ENCODE results near the gene NDC80.
"Not testable (repeated sequence)": the region's sequence is repeated elsewhere in the genome, so short reads cannot be mapped to it uniquely, and the experiment has no call there.

The NDC80 gene

DNA sequence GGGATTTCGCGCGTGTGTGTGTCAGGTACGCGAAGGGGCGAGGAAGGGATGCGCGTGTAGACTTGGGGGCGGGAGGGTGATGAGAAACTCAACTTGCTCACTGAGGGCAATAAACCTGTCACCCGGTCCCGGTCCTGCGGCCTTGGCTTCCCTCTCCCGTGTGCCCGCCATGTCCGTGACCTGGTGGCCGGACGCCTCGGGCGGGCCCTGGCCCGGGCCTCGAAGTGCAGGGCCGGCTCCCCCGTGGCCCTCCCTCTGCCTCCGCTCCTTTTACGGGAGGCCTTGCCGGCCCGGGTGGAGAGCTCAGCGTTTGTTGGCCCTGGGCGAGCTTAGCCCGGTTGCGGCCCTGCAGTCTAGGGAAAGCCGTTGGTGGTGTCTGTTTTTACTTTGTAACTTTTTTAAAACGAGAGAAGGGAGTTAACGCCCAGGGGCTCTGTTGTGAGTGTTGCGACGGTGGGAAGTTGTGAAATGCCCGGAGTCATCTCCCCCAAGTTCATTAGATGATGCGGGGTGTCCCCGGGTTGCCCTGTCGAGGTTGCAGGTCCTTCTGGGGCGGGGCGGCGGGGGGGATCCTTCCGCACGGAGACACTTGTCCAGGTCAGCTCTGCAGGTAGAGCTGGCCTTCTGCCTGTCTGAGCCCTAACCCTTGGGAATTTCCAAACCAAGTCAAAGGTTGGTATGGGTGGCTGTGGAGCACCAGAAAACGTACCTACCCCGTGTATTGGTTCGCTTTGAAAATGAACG, 85.1 kb downstream of the NDC80 start:
- Histone ChIP-seq H3K9me3 (replicated peaks; ENCODE audit: insufficient read depth, low read length) (no peaks in the 10 kb centered on the region), H3K9me2 (replicated peaks; ENCODE audit: insufficient read depth, low read length) (no peaks in the 10 kb centered on the region), H4K20me1 (ENCODE audit: insufficient read depth, low read length) (peaks cover 12% of the 10 kb centered on the region; the same call in 1 of the 2 replicates), H3K27me3 (replicated peaks; ENCODE audit: insufficient read depth, low read length) (no peaks in the 10 kb centered on the region), H3K9ac (ENCODE audit: low read length) (peak overlapping the region; percentile 91), H3K4me2 (ENCODE audit: low read depth, low read length) (peak overlapping the region; percentile 77), H3F3A (ENCODE audit: insufficient read depth, low read length) (peaks cover 10% of the 10 kb centered on the region), H3K4me1 (ENCODE audit: low read length) (peaks cover 11% of the 10 kb centered on the region; the same call in 1 of the 2 replicates), H3K27ac (ENCODE audit: low read length) (peak overlapping the region; percentile 88), H3K36me3 (replicated peaks; ENCODE audit: insufficient read depth, low read length) (no peaks in the 10 kb centered on the region; the same call in 1 of the 2 replicates), H3K79me2 (ENCODE audit: low read length) (peaks cover 56% of the 10 kb centered on the region), H2AFZ (ENCODE audit: low read length) (peak overlapping the region; percentile 50), H3K4me3 (ENCODE audit: low read length) (peak overlapping the region; percentile 86)
- TF ChIP-seq EZH2 (optimal IDR thresholded peaks at IDR 0.05; ENCODE audit: low read depth, low read length) (no peak), EZH2phosphoT487 (IDR thresholded peaks at IDR 0.05; ENCODE audit: low read length) (no peak)
- TF ChIP-seq, protein P1, sequence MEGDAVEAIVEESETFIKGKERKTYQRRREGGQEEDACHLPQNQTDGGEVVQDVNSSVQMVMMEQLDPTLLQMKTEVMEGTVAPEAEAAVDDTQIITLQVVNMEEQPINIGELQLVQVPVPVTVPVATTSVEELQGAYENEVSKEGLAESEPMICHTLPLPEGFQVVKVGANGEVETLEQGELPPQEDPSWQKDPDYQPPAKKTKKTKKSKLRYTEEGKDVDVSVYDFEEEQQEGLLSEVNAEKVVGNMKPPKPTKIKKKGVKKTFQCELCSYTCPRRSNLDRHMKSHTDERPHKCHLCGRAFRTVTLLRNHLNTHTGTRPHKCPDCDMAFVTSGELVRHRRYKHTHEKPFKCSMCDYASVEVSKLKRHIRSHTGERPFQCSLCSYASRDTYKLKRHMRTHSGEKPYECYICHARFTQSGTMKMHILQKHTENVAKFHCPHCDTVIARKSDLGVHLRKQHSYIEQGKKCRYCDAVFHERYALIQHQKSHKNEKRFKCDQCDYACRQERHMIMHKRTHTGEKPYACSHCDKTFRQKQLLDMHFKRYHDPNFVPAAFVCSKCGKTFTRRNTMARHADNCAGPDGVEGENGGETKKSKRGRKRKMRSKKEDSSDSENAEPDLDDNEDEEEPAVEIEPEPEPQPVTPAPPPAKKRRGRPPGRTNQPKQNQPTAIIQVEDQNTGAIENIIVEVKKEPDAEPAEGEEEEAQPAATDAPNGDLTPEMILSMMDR (IDR thresholded peaks at IDR 0.05; ENCODE audit: low read length) = no peak
- peak; percentile 45 for DNase-seq

DNA sequence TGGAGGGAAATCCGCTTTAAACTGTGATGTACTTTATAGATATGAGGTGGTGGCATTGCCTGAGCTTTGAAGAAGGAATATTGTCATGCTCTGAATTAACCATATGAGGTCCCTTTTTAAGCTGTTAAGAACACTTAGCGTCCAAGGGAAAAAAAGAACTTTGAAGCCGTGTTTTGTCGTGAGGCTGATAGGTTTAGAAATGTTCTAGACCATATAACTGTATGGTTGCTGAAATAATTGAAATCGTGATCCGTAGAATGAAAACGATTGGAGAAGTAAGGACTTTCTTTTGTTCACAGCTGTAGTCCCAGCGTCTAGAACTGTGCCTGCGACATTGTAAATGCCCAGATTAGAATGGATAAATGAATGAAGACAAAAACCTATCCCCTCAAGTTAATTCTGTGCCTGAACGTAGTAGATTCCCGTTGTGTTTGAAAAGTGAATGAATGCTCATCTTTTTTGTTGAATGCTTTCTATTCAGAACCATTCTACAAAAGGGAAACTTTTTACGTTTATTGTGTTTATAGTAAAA, 85.7 kb downstream of the NDC80 start:
- H2AFZ ChIP-seq (ENCODE audit: low read length) = no peak overlapping the region
- peaks cover 15% of the 10 kb centered on the region; the same call in 1 of the 2 replicates for H4K20me1 ChIP-seq (ENCODE audit: insufficient read depth, low read length)
- H3K27me3 ChIP-seq (replicated peaks; ENCODE audit: insufficient read depth, low read length) = no peaks in the 10 kb centered on the region
- TF ChIP-seq EZH2phosphoT487 (IDR thresholded peaks at IDR 0.05; ENCODE audit: low read length) = no peak
- TF ChIP-seq EZH2 (optimal IDR thresholded peaks at IDR 0.05; ENCODE audit: low read depth, low read length) = no peak
- TF ChIP-seq, protein P1 (IDR thresholded peaks at IDR 0.05; ENCODE audit: low read length) = no peak
- H3K4me3 ChIP-seq (ENCODE audit: low read length) = peak overlapping the region; percentile 86
- DNase-seq = peak; percentile 27
- H3K4me1 ChIP-seq (ENCODE audit: low read length) = peaks cover 11% of the 10 kb centered on the region; the same call in 1 of the 2 replicates
- peak overlapping the region; percentile 91 for H3K9ac ChIP-seq (ENCODE audit: low read length)
- peaks cover 60% of the 10 kb centered on the region for H3K79me2 ChIP-seq (ENCODE audit: low read length)
- H3K4me2 ChIP-seq (ENCODE audit: low read depth, low read length) = peak overlapping the region; percentile 77
- no peaks in the 10 kb centered on the region; the same call in 1 of the 2 replicates for H3K36me3 ChIP-seq (replicated peaks; ENCODE audit: insufficient read depth, low read length)
- no peaks in the 10 kb centered on the region for H3K9me3 ChIP-seq (replicated peaks; ENCODE audit: insufficient read depth, low read length)
- peaks cover 10% of the 10 kb centered on the region for H3F3A ChIP-seq (ENCODE audit: insufficient read depth, low read length)
- H3K9me2 ChIP-seq (replicated peaks; ENCODE audit: insufficient read depth, low read length) = no peaks in the 10 kb centered on the region
- peak overlapping the region; percentile 88; the same call in 1 of the 2 replicates for H3K27ac ChIP-seq (ENCODE audit: low read length)

DNA sequence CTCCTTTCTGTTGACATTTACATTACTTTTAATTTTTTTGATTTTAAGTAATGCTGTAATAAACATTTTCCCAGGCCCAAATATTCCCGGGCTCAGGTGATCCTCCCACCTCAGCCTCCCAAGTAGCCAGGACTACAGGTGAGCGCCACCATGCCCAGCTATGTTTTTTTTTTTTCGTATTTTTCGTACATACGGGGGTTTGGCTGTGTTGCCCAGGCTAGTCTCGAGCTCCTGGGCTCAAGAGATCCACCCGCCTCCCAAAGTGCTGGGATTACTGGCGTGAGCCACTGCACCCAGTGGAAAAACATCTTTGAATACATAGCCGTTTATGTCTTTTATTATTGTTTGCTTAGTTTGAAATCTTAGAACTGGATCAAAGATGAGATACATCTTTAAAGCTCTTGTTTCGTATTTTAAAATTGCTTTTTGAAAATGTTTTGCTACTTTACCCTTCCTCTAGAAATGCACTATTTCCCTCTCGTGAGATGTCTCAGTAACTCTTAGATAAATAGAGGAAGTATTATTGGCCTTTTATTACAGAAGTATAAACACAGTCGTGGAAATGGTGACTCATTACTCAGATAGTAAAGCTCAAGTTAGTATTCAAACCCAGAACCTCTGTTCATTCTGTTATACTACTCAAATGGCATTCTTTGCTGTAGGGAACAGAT, 86.6 kb downstream of the NDC80 start:
- peaks cover 68% of the 10 kb centered on the region for H3K79me2 ChIP-seq (ENCODE audit: low read length)
- peaks cover 11% of the 10 kb centered on the region; the same call in 1 of the 2 replicates for H3K4me1 ChIP-seq (ENCODE audit: low read length)
- H4K20me1 ChIP-seq (ENCODE audit: insufficient read depth, low read length) = peaks cover 19% of the 10 kb centered on the region; the same call in 1 of the 2 replicates
- H3K27me3 ChIP-seq (replicated peaks; ENCODE audit: insufficient read depth, low read length) = no peaks in the 10 kb centered on the region
- H3K36me3 ChIP-seq (replicated peaks; ENCODE audit: insufficient read depth, low read length) = no peaks in the 10 kb centered on the region; the same call in 1 of the 2 replicates
- H3F3A ChIP-seq (ENCODE audit: insufficient read depth, low read length) = peaks cover 10% of the 10 kb centered on the region
- H3K4me2 ChIP-seq (ENCODE audit: low read depth, low read length) = peak overlapping the region; percentile 77
- no peaks in the 10 kb centered on the region for H3K9me2 ChIP-seq (replicated peaks; ENCODE audit: insufficient read depth, low read length)
- TF ChIP-seq, protein P1 (IDR thresholded peaks at IDR 0.05; ENCODE audit: low read length) = no peak
- no peak for TF ChIP-seq EZH2 (optimal IDR thresholded peaks at IDR 0.05; ENCODE audit: low read depth, low read length)
- no peak for TF ChIP-seq EZH2phosphoT487 (IDR thresholded peaks at IDR 0.05; ENCODE audit: low read length)
- H3K9ac ChIP-seq (ENCODE audit: low read length) = peak overlapping the region; percentile 91; the same call in 1 of the 2 replicates
- H3K4me3 ChIP-seq (ENCODE audit: low read length) = peak overlapping the region; percentile 86
- DNase-seq = peak; percentile 13
- no peak overlapping the region for H2AFZ ChIP-seq (ENCODE audit: low read length)
- H3K27ac ChIP-seq (ENCODE audit: low read length) = no peak overlapping the region; the same call in 1 of the 2 replicates
- no peaks in the 10 kb centered on the region for H3K9me3 ChIP-seq (replicated peaks; ENCODE audit: insufficient read depth, low read length)

GRCh38 chr18:2660849-2661248, 89.5 kb downstream of the NDC80 start:
- peaks cover 35% of the 10 kb centered on the region for H4K20me1 ChIP-seq (ENCODE audit: insufficient read depth, low read length)
- H3K4me3 ChIP-seq (ENCODE audit: low read length); H3F3A ChIP-seq (ENCODE audit: insufficient read depth, low read length); H3K27ac ChIP-seq (ENCODE audit: low read length); H2AFZ ChIP-seq (ENCODE audit: low read length); H3K4me2 ChIP-seq (ENCODE audit: low read depth, low read length); H3K9me3 ChIP-seq (replicated peaks; ENCODE audit: insufficient read depth, low read length); H3K4me1 ChIP-seq (ENCODE audit: low read length); DNase-seq; H3K9ac ChIP-seq (ENCODE audit: low read length); H3K9me2 ChIP-seq (replicated peaks; ENCODE audit: insufficient read depth, low read length); H3K36me3 ChIP-seq (replicated peaks; ENCODE audit: insufficient read depth, low read length); H3K27me3 ChIP-seq (replicated peaks; ENCODE audit: insufficient read depth, low read length): not testable (repeated sequence)
- peaks cover 98% of the 10 kb centered on the region for H3K79me2 ChIP-seq (ENCODE audit: low read length)

GRCh38 chr18:2662288-2662687, 90.9 kb downstream of the NDC80 start:
- H3F3A ChIP-seq (ENCODE audit: insufficient read depth, low read length); H3K9me3 ChIP-seq (replicated peaks; ENCODE audit: insufficient read depth, low read length); DNase-seq; H3K27ac ChIP-seq (ENCODE audit: low read length); H2AFZ ChIP-seq (ENCODE audit: low read length); H3K27me3 ChIP-seq (replicated peaks; ENCODE audit: insufficient read depth, low read length); H3K4me1 ChIP-seq (ENCODE audit: low read length); H3K4me3 ChIP-seq (ENCODE audit: low read length); H3K9me2 ChIP-seq (replicated peaks; ENCODE audit: insufficient read depth, low read length); H3K9ac ChIP-seq (ENCODE audit: low read length); H3K4me2 ChIP-seq (ENCODE audit: low read depth, low read length); H3K36me3 ChIP-seq (replicated peaks; ENCODE audit: insufficient read depth, low read length): not testable (repeated sequence)
- H3K79me2 ChIP-seq (ENCODE audit: low read length) = peaks cover 98% of the 10 kb centered on the region
- H4K20me1 ChIP-seq (ENCODE audit: insufficient read depth, low read length) = peaks cover 37% of the 10 kb centered on the region
